Colonic mucosa (tissue), 4 donors: ENCODE measurements around the gene WNT7B. TPM values are rescaled to one million over a fixed set of nuclear protein-coding genes. Genes with fewer than 3 reads are reported as not detected.

Source experiments
- DNase-seq: peaks from one replicate; pipeline ENCODE4 v3.0.0-alpha.2; 2020
- H3K27ac ChIP-seq: fragments of 200-600 bp; one replicate; pipeline ENCODE4 v1.8.0; 2021
- H3K27me3 ChIP-seq: fragments of 200-600 bp; one replicate; pipeline ENCODE4 v1.8.0; 2021
- H3K36me3 ChIP-seq: fragments of 200-600 bp; one replicate; pipeline ENCODE4 v1.8.0; 2021
- H3K4me1 ChIP-seq: fragments of 200-600 bp; one replicate; pipeline ENCODE4 v1.8.0; 2021; ENCODE audit warnings: mild to moderate bottlenecking
- H3K4me3 ChIP-seq: fragments of 200-600 bp; one replicate; pipeline ENCODE4 v1.8.0; 2021
- H3K9ac ChIP-seq, 2 donors: one replicate each; pipeline ENCODE4 v1.7.0; 2013; ENCODE audit warnings: control low read depth in 2 of 2, low read depth in 2 of 2, low read length in 2 of 2
- H3K9me3 ChIP-seq: fragments of 200-600 bp; one replicate; pipeline ENCODE4 v1.8.0; 2021
- CTCF ChIP-seq: fragments of 200-600 bp; IDR thresholded peaks from one replicate; pipeline ENCODE4 v1.8.0; 2022; ENCODE audit warnings: antibody characterized with exemption, mild to moderate bottlenecking
- intact Hi-C: fragments of 100-400 bp; cut with DNase I; formaldehyde crosslinking; loops from one replicate; pipeline ENCODE4 v1.14.1; 2022
- total RNA-seq, 2 donors: library from RNA; stranded (reverse); fragmentation: NEBNext Ultra II Directional in 1 of 2; extraction: Animal tissue kit (Norgen Biotek cat#: 25700) in 1 of 2; gene quantifications; one replicate each; pipeline ENCODE4 v1.2.1, GENCODE V29; 2021
- donor health status: healthy.
- donor health status: DM: no; HTN: no; CAD: no.
- donor health status: DM: no; HTN: no; CAD: no.

Gene WNT7B
- total RNA-seq, 2 donors from 2014 or later, result 0.12 TPM; not detected in 1

DNA sequence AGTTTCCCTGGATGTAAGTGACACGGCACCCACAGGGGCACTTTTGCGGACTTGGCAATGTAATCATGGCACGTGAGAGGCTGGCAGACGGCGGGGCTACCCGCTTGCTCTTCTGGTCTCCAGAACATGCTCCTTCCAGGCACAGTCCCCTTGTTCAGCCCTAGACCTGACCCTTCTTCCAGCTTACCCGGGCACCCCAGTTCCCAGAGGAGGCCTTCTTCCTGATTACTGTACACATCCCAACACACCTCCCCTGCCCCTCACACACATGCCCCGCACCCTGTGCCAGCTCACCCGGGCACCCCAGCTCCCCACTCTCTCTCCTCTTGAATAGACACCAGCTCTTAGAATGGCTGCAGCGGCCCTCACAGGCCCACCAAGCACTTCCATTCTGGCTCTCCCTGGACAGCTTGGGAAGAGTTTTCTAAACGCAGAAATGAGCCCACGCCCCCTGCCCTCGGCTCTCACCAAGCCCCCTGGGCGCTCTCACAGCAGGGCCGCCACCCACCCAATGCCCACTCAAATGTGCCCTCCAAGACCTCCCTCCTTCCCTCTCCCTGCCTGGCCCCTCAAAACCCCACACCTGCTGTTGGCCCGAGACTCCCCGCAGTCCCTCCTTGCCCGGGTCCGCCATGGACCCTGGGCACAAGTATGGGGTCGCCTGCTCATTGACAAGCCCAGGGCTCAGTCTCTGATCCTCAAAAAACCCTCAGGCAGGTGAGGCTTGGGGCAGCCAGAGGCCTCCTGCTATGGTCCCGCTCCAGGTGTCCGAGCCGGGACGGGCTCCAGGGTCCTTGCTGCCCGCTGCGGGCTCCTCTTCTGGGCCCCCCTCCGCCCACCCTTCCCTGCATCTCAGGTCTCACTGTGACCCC is 88.5 kb downstream of the WNT7B start:
- no peaks in the 10 kb centered on the region for H3K36me3 ChIP-seq
- H3K4me1 ChIP-seq, result no peaks in the 10 kb centered on the region
- TF ChIP-seq CTCF, result no peak
- H3K9me3 ChIP-seq, result no peaks in the 10 kb centered on the region
- peaks cover 4% of the 10 kb centered on the region for H3K27me3 ChIP-seq
- no peak overlapping the region for H3K9ac ChIP-seq
- no peak for DNase-seq
- H3K27ac ChIP-seq, result no peak overlapping the region
- no peak overlapping the region for H3K4me3 ChIP-seq
- intact Hi-C loops, result no loop called here

GRCh38 chr22:45887202-45888131 is 89.5 kb downstream of the WNT7B start:
- intact Hi-C loops, result no loop called here
- no peak overlapping the region for H3K4me3 ChIP-seq
- no peaks in the 10 kb centered on the region for H3K4me1 ChIP-seq
- H3K9me3 ChIP-seq, result no peaks in the 10 kb centered on the region
- no peak overlapping the region for H3K9ac ChIP-seq
- H3K27me3 ChIP-seq, result peaks cover 4% of the 10 kb centered on the region
- H3K27ac ChIP-seq, result no peak overlapping the region
- no peaks in the 10 kb centered on the region for H3K36me3 ChIP-seq
- TF ChIP-seq CTCF, result no peak
- no peak for DNase-seq

GRCh38 chr22:45886540-45886939 is 90.4 kb downstream of the WNT7B start:
- H3K4me1 ChIP-seq, result no peaks in the 10 kb centered on the region
- no peak for DNase-seq
- no peak overlapping the region for H3K9ac ChIP-seq
- H3K36me3 ChIP-seq, result no peaks in the 10 kb centered on the region
- intact Hi-C loops, result no loop called here
- peaks cover 5% of the 10 kb centered on the region for H3K27me3 ChIP-seq
- no peaks in the 10 kb centered on the region for H3K9me3 ChIP-seq
- no peak overlapping the region for H3K4me3 ChIP-seq
- no peak overlapping the region for H3K27ac ChIP-seq
- no peak for TF ChIP-seq CTCF

DNA sequence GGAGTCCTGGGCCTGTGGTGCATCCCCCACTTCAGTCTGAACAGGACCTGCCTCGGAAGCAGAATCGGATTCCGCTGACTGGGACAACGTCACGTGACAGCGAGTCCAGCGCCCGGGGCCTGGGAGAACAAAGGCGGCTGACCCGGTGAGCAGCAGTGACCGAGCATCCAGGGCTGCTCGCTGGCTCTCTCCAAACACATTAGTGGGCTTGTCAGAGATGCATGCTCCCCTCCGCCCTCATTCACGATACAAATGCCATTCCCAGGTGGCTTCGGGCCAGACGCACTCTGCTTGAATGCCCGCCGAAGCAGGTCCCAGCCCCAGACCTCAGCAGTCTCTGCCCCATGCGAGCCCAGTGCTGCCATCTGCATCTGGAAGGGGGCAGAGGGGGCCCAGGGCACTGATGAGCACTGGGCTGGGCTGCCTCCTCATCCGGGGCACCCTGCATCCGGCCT is 91.0 kb downstream of the WNT7B start:
- H3K27me3 ChIP-seq, result peaks cover 11% of the 10 kb centered on the region
- no peak for DNase-seq
- no peak for TF ChIP-seq CTCF
- intact Hi-C loops, result no loop called here
- no peaks in the 10 kb centered on the region for H3K4me1 ChIP-seq
- no peak overlapping the region for H3K27ac ChIP-seq
- no peaks in the 10 kb centered on the region for H3K36me3 ChIP-seq
- H3K4me3 ChIP-seq, result no peak overlapping the region
- no peaks in the 10 kb centered on the region for H3K9me3 ChIP-seq
- H3K9ac ChIP-seq, result no peak overlapping the region

- Histone ChIP-seq H3K36me3 (no peaks in the 10 kb centered on the region), H3K27me3 (peaks cover 17% of the 10 kb centered on the region), H3K4me1 (no peaks in the 10 kb centered on the region), H3K4me3 (no peak overlapping the region), H3K27ac (no peak overlapping the region), H3K9ac (no peak overlapping the region), H3K9me3 (no peaks in the 10 kb centered on the region)
- no peak for TF ChIP-seq CTCF
- no peak for DNase-seq
- intact Hi-C loops, result no loop called here
Measured at GRCh38 chr22:45885171-45885840, 91.7 kb downstream of the WNT7B start.
